ENCODE results near the gene TPRX1. TPM values are rescaled to one million over a fixed set of nuclear protein-coding genes. Genes with fewer than 3 reads are reported as not detected.
"Not testable (repeated sequence)": the region's sequence is repeated elsewhere in the genome, so short reads cannot be mapped to it uniquely, and the experiment has no call there.

Gene TPRX1
- polyA plus RNA-seq, 1 donor = not detected

DNA sequence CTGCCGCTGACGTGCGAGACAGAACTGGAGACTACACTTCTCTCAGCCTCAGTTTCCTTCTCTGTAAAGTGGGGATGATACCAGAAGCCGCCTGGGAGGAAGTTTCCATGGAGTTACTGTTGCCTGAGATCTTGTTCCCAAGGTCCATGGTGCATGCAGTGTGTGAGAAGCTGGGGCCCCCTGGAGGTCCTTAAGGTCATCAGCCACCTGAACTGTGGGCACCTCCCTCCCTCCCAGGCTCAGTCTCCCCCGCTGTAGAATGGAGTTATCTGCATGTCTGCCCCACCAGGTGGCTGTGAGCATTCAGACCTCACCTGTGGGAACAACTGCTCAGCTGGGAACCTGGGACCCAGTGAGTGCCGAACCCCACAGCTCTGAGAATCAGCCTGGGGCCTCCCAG lies 20.0 kb upstream of the TPRX1 start:
- no CpG with 5 or more reads among the region's 6 CpGs for WGBS (ENCODE audit: insufficient coverage, low lambda C conversion rate)
- no peaks in the 10 kb centered on the region for H3K9me3 ChIP-seq (ENCODE audit: control insufficient read depth, low read depth, low read length)
- no peaks in the 10 kb centered on the region for H3K4me1 ChIP-seq (ENCODE audit: control insufficient read depth, insufficient read depth, low read length)
- no peak for DNase-seq
- H3K27me3 ChIP-seq (ENCODE audit: control insufficient read depth, insufficient read depth, low read length) = peaks cover 26% of the 10 kb centered on the region
- no peaks in the 10 kb centered on the region for H3K36me3 ChIP-seq (ENCODE audit: control insufficient read depth, insufficient read depth, low read length)
- no peak overlapping the region for H3K27ac ChIP-seq (ENCODE audit: low read length)
- H3K4me3 ChIP-seq (ENCODE audit: low read length) = no peak overlapping the region

DNA sequence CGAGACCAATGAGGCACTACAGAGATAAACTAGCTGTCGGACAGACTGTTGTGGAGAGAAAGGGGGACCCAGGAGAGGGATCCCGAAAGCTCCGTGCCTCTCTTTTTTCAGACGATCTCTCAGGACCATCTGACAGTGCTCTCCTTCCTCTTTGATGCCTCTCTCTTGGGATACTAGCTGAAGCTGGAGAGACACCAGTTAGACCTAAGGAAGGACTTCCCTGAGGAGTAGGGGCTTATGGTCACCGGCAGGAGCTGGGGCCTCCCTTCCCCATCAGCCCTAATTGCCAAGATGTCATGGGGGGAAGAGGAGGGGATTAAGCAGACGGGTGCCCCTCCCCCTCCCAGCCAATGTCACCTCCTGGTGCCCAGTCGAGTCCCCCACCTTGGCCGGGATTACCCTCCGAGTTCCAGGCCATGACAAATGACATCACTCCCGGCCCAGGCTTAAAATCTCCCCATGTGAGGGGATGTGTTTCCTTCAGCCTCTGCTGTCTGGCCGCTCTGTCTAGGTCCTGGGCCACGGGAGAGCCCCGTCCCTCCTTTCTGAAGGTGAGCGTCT lies 17.2 kb upstream of the TPRX1 start, which contains the start of gene CRX:
CRX (plus strand) TSS at position 478 of the 561 bp plus-strand sequence. CDS start 12,507 bp downstream, outside the sequence.
- no peak within 1 kb of the TSS for H3K27ac ChIP-seq (ENCODE audit: low read length)
- H3K36me3 ChIP-seq (ENCODE audit: control insufficient read depth, insufficient read depth, low read length) = no peaks in the 10 kb centered on the region
- no peaks in the 10 kb centered on the region for H3K9me3 ChIP-seq (ENCODE audit: control insufficient read depth, low read depth, low read length)
- H3K27me3 ChIP-seq (ENCODE audit: control insufficient read depth, insufficient read depth, low read length) = peaks cover 27% of the 10 kb centered on the region
- H3K4me1 ChIP-seq (ENCODE audit: control insufficient read depth, insufficient read depth, low read length) = no peaks in the 10 kb centered on the region
- DNase-seq = no peak
- H3K4me3 ChIP-seq (ENCODE audit: low read length) = no peak within 1 kb of the TSS
- no CpG with 5 or more reads among the region's 15 CpGs for WGBS (ENCODE audit: insufficient coverage, low lambda C conversion rate)

DNA sequence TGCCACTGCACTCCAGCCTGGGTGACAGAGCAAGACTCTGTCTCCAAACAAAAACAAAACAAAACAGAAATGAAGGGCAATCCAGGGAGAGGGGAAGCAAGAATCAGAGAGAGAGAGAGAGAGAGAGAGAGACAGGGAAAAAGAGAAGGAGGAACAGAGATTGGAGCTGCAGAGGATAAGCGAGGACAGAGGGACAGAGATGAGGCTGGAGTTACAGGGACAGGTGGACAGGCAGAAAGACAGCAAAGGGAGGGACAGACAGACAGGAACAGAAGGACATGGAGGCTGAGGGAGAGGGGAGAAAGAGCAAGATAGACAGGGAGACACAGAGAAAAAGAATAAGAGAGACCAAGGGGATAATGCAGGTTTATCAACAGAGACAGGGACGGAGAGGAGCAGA lies 16.1 kb upstream of the TPRX1 start:
- DNase-seq = no peak
- peaks cover 27% of the 10 kb centered on the region for H3K27me3 ChIP-seq (ENCODE audit: control insufficient read depth, insufficient read depth, low read length)
- no CpG with 5 or more reads among the region's 2 CpGs for WGBS (ENCODE audit: insufficient coverage, low lambda C conversion rate)

DNA sequence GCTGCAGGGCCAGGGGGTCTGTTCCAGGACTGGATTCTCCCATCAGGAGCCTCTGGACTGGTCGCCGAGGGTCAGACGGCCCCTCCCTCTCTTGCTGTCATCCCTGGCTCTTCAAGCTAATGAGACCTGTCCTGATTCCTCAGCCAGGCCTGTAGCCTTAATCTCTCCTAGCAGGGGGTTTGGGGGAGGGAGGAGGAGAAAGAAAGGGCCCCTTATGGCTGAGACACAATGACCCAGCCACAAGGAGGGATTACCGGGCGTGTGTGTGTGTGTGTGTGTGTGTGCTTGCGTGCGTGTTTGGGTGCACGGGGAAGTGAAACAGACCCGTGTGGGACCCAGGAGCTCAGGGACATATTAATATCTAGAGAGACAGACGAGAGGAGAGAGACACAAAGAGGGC lies 15.5 kb upstream of the TPRX1 start:
- Histone ChIP-seq H3K9me3 (ENCODE audit: control insufficient read depth, low read depth, low read length) (no peaks in the 10 kb centered on the region), H3K36me3 (ENCODE audit: control insufficient read depth, insufficient read depth, low read length) (no peaks in the 10 kb centered on the region), H3K27me3 (ENCODE audit: control insufficient read depth, insufficient read depth, low read length) (peaks cover 27% of the 10 kb centered on the region), H3K4me1 (ENCODE audit: control insufficient read depth, insufficient read depth, low read length) (no peaks in the 10 kb centered on the region), H3K27ac (ENCODE audit: low read length) (no peak overlapping the region), H3K4me3 (ENCODE audit: low read length) (no peak overlapping the region)
- no CpG with 5 or more reads among the region's 10 CpGs for WGBS (ENCODE audit: insufficient coverage, low lambda C conversion rate)
- DNase-seq = no peak

More for the DNA sequence above, 16.1 kb upstream of the TPRX1 start:
- Histone ChIP-seq H3K4me1 (ENCODE audit: control insufficient read depth, insufficient read depth, low read length) (no peaks in the 10 kb centered on the region), H3K9me3 (ENCODE audit: control insufficient read depth, low read depth, low read length) (no peaks in the 10 kb centered on the region), H3K27ac (ENCODE audit: low read length) (no peak overlapping the region), H3K4me3 (ENCODE audit: low read length) (no peak overlapping the region), H3K36me3 (ENCODE audit: control insufficient read depth, insufficient read depth, low read length) (no peaks in the 10 kb centered on the region)

DNA sequence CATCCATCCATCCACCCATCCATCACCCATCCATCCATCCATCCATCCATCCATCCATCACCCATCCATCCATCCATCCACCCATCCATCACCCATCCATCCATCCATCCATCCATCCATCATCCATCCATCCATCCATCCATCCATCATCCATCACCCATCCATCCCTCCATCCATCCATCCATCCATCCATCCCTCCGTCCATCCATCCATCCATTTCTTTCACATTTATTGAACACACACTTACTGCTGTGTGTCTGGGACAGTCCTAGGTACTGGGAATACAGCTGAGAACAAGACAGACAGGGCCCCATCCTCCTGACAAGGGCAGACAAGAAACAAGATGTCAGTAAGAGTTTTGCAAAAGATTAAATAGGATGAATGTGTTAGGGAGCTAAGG lies 13.9 kb upstream of the TPRX1 start:
- DNase-seq; H3K36me3 ChIP-seq (ENCODE audit: control insufficient read depth, insufficient read depth, low read length); H3K4me1 ChIP-seq (ENCODE audit: control insufficient read depth, insufficient read depth, low read length); H3K4me3 ChIP-seq (ENCODE audit: low read length); H3K27ac ChIP-seq (ENCODE audit: low read length); H3K9me3 ChIP-seq (ENCODE audit: control insufficient read depth, low read depth, low read length): not testable (repeated sequence)
- no CpG with 5 or more reads among the region's 1 CpG for WGBS (ENCODE audit: insufficient coverage, low lambda C conversion rate)
- peaks cover 27% of the 10 kb centered on the region for H3K27me3 ChIP-seq (ENCODE audit: control insufficient read depth, insufficient read depth, low read length)

DNA sequence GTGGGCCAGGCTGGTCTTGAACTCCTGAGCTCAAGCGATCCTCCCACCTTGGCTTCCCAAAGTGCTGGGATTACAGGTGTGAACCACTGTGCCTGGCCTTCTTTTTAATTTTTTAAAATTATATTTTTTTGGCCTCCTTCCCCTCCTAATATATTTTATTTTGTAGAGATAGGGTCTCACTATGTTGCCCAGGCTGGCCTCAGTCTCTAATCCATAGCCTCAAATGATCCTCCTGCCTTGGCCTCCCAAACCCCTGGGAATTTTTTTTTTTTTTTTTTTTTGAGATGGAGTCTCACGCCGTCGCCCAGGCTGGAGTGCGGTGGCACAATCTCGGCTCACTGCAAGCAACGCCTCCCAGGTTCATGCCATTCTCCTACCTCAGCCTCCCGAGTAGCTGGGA lies 11.9 kb upstream of the TPRX1 start:
- H3K36me3 ChIP-seq (ENCODE audit: control insufficient read depth, insufficient read depth, low read length); H3K4me3 ChIP-seq (ENCODE audit: low read length); H3K27ac ChIP-seq (ENCODE audit: low read length); H3K4me1 ChIP-seq (ENCODE audit: control insufficient read depth, insufficient read depth, low read length); DNase-seq; H3K9me3 ChIP-seq (ENCODE audit: control insufficient read depth, low read depth, low read length): not testable (repeated sequence)
- H3K27me3 ChIP-seq (ENCODE audit: control insufficient read depth, insufficient read depth, low read length) = peaks cover 18% of the 10 kb centered on the region
- WGBS (ENCODE audit: insufficient coverage, low lambda C conversion rate) = no CpG with 5 or more reads among the region's 8 CpGs

DNA sequence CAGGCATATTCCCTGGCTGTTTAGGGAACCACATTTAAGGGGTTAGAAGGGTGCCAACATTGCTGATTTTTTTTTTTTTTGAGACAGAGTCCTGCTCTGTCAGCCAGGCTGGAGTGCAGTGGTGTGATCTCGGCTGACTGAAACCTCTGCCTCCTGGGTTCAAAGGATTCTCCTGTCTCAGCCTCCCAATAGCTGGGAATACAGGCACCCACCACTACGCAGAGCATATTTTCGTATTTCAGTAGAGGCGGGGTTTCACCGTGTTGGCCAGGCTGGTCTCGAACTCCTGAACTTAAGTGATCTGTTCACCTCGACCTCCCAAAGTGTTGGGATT lies 9.6 kb upstream of the TPRX1 start:
- WGBS (ENCODE audit: insufficient coverage, low lambda C conversion rate) = 100% methylated on average over 1 of the region's 7 CpGs
- no peak overlapping the region for H3K27ac ChIP-seq (ENCODE audit: low read length)
- no peaks in the 10 kb centered on the region for H3K9me3 ChIP-seq (ENCODE audit: control insufficient read depth, low read depth, low read length)
- H3K36me3 ChIP-seq (ENCODE audit: control insufficient read depth, insufficient read depth, low read length) = no peaks in the 10 kb centered on the region
- no peak for DNase-seq
- H3K4me3 ChIP-seq (ENCODE audit: low read length) = no peak overlapping the region
- H3K4me1 ChIP-seq (ENCODE audit: control insufficient read depth, insufficient read depth, low read length) = no peaks in the 10 kb centered on the region
- H3K27me3 ChIP-seq (ENCODE audit: control insufficient read depth, insufficient read depth, low read length) = no peaks in the 10 kb centered on the region

DNA sequence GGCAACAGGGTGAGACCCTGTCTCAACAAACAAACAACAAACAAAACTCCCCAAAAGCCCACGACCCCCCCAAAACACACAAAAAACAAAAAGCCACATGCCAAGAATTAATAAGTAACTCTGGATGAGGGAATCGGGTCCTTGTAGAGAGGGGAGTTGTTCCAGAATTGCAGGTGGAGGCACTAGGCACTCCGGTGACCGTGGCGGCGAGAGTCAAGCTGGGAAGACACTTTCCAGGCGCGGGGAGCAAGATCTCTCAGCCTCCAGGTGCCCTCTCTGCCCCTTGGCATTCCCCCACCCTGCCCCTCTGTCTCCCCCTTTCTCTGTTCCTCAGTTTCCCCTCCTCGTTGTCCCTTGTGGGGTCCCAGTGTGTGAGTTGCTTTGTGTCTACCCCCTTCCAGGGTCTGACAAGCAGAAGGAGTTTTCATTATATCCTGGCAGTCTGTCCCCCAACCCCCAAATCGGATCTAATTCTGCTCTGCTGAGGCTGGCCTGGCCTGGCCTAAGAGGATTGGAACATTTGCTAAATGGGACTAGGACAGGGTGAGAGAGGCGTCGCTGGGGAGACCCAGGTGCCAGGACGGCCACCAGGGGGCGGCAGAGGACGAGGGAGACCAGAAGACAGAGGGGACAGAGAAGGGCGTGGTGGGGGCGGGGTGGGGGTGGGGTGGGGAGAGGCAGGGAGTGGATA lies 9.1 kb upstream of the TPRX1 start:
- Histone ChIP-seq H3K36me3 (ENCODE audit: control insufficient read depth, insufficient read depth, low read length) (no peaks in the 10 kb centered on the region), H3K27me3 (ENCODE audit: control insufficient read depth, insufficient read depth, low read length) (no peaks in the 10 kb centered on the region), H3K4me1 (ENCODE audit: control insufficient read depth, insufficient read depth, low read length) (no peaks in the 10 kb centered on the region), H3K27ac (ENCODE audit: low read length) (no peak overlapping the region), H3K9me3 (ENCODE audit: control insufficient read depth, low read depth, low read length) (no peaks in the 10 kb centered on the region), H3K4me3 (ENCODE audit: low read length) (no peak overlapping the region)
- no CpG with 5 or more reads among the region's 17 CpGs for WGBS (ENCODE audit: insufficient coverage, low lambda C conversion rate)
- peak; percentile 43 to 60 for DNase-seq

DNA sequence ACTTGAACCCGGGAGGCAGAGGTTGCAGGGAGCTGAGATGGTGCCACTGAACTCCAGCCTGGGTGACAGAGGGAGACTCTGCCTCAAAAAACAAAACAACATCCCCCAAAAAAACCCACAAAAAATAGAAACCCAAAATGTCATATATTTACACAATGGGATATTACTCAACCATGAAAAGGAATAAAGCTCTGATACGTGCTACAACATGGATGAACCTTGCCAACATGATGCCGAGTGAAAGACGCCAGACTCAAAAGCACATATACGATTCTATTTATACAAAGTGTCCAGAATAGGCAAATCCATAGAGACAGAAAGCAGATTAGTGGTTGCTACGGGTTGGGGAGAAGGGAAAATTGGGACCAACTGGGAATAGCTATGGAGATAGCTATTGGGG lies 2.1 kb upstream of the TPRX1 start:
- no peak overlapping the region for H3K4me3 ChIP-seq (ENCODE audit: low read length)
- DNase-seq = no peak
- WGBS (ENCODE audit: insufficient coverage, low lambda C conversion rate) = 97% methylated on average over 3 of the region's 6 CpGs
- no peaks in the 10 kb centered on the region for H3K4me1 ChIP-seq (ENCODE audit: control insufficient read depth, insufficient read depth, low read length)
- H3K9me3 ChIP-seq (ENCODE audit: control insufficient read depth, low read depth, low read length) = peaks cover 2% of the 10 kb centered on the region
- no peak overlapping the region for H3K27ac ChIP-seq (ENCODE audit: low read length)
- no peaks in the 10 kb centered on the region for H3K27me3 ChIP-seq (ENCODE audit: control insufficient read depth, insufficient read depth, low read length)
- no peaks in the 10 kb centered on the region for H3K36me3 ChIP-seq (ENCODE audit: control insufficient read depth, insufficient read depth, low read length)

DNA sequence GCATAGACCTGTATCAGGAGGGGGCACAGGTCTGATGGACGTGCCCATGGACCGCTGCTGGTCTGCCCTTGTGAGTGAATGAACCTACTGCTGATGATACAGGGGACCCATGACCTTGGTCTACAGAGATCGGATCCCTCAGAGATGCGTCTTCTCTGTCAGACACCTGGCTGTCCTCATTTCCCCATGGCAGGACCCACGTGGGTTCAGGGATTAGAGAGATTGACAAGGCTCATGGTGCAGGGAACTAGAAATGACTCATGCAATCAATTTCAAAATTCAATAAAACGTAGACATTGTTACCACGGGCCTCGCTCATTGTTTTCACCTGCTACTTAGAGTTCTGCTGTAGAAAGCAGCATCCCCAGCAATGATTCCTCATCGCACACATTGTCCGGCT lies 962 bp upstream of the TPRX1 start:
- no CpG with 5 or more reads among the region's 10 CpGs for WGBS (ENCODE audit: insufficient coverage, low lambda C conversion rate)
- Histone ChIP-seq H3K27ac (ENCODE audit: low read length) (no peak overlapping the region), H3K4me1 (ENCODE audit: control insufficient read depth, insufficient read depth, low read length) (no peaks in the 10 kb centered on the region), H3K4me3 (ENCODE audit: low read length) (no peak overlapping the region), H3K36me3 (ENCODE audit: control insufficient read depth, insufficient read depth, low read length) (no peaks in the 10 kb centered on the region), H3K9me3 (ENCODE audit: control insufficient read depth, low read depth, low read length) (peaks cover 2% of the 10 kb centered on the region), H3K27me3 (ENCODE audit: control insufficient read depth, insufficient read depth, low read length) (no peaks in the 10 kb centered on the region)
- no peak for DNase-seq

DNA sequence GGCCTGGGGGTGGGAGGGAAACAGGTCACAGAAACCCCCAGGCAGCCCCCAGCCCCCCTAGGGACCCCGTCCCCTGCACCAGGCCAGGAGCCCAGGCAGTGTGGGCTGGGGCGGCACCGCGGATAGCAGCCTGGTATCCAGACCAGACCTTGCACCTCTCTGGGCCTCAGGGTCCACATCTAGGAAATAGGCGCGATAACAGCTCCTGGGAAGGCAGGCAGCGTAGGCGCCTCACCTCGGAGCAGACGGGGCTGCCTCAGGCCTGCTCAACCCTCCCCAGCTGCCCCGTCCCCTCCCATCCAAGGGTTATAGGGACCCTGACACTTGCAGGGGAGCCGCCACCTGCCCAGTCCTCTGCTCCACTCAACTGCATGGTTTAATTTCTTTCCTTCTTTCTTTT lies 680 bp downstream of the TPRX1 start:
- no CpG with 5 or more reads among the region's 12 CpGs for WGBS (ENCODE audit: insufficient coverage, low lambda C conversion rate)
- H3K4me1 ChIP-seq (ENCODE audit: control insufficient read depth, insufficient read depth, low read length); DNase-seq; H3K27me3 ChIP-seq (ENCODE audit: control insufficient read depth, insufficient read depth, low read length); H3K27ac ChIP-seq (ENCODE audit: low read length); H3K9me3 ChIP-seq (ENCODE audit: control insufficient read depth, low read depth, low read length); H3K4me3 ChIP-seq (ENCODE audit: low read length); H3K36me3 ChIP-seq (ENCODE audit: control insufficient read depth, insufficient read depth, low read length): not testable (repeated sequence)

Data from large intestine (tissue), 3 donors.